Measurements from ENCODE around the gene FKBP1A.
A peak's percentile ranks its signal among the peaks of the same experiment; 100 is the strongest.

FKBP1A gene

GRCh38 chr20:1338096-1338495, 54.8 kb downstream of the FKBP1A start:
- DNase-seq (ENCODE audit: low read depth in 1 of 2, low spot score in 1 of 2): no peak
- in situ Hi-C loops (cut with HindIII; ENCODE audit: low pct_unique_long_range_greater_than_20kb, low sequenced_read_pairs): no loop called here
- TF ChIP-seq JUND (IDR thresholded peaks at IDR 0.05; ENCODE audit: low read depth): no peak

- no peak for DNase-seq (ENCODE audit: low read depth in 1 of 2, low spot score in 1 of 2)
- in situ Hi-C loops (cut with HindIII; ENCODE audit: low pct_unique_long_range_greater_than_20kb, low sequenced_read_pairs): no loop called here
Observed at GRCh38 chr20:1337441-1337840, 55.4 kb downstream of the FKBP1A start.

GRCh38 chr20:1336699-1337367, 56.0 kb downstream of the FKBP1A start:
- no peak for DNase-seq (ENCODE audit: low read depth in 1 of 2, low spot score in 1 of 2)
- in situ Hi-C loops (cut with HindIII; ENCODE audit: low pct_unique_long_range_greater_than_20kb, low sequenced_read_pairs): no loop called here
- no peak for TF ChIP-seq JUND (IDR thresholded peaks at IDR 0.05; ENCODE audit: low read depth)

More at GRCh38 chr20:1337441-1337840, 55.4 kb downstream of the FKBP1A start:
- no peak for TF ChIP-seq JUND (IDR thresholded peaks at IDR 0.05; ENCODE audit: low read depth)

GRCh38 chr20:1335961-1336698, 56.7 kb downstream of the FKBP1A start:
- in situ Hi-C loops (cut with HindIII; ENCODE audit: low pct_unique_long_range_greater_than_20kb, low sequenced_read_pairs): no loop called here
- TF ChIP-seq JUND (IDR thresholded peaks at IDR 0.05; ENCODE audit: low read depth): no peak

GRCh38 chr20:1334761-1335160, 58.1 kb downstream of the FKBP1A start:
- TF ChIP-seq JUND (IDR thresholded peaks at IDR 0.05; ENCODE audit: low read depth): no peak
- DNase-seq (ENCODE audit: low read depth in 1 of 2, low spot score in 1 of 2): peak in 1 of 2 experiments; percentile 35
- in situ Hi-C loops (cut with HindIII; ENCODE audit: low pct_unique_long_range_greater_than_20kb, low sequenced_read_pairs): no loop called here

More at GRCh38 chr20:1335961-1336698, 56.7 kb downstream of the FKBP1A start:
- no peak for DNase-seq (ENCODE audit: low read depth in 1 of 2, low spot score in 1 of 2)

- no peak for TF ChIP-seq JUND (IDR thresholded peaks at IDR 0.05; ENCODE audit: low read depth)
- in situ Hi-C loops (cut with HindIII; ENCODE audit: low pct_unique_long_range_greater_than_20kb, low sequenced_read_pairs): no loop called here
- no peak for DNase-seq (ENCODE audit: low read depth in 1 of 2, low spot score in 1 of 2)
Observed at GRCh38 chr20:1334370-1334731, 58.5 kb downstream of the FKBP1A start.

GRCh38 chr20:1333462-1334369, 59.1 kb downstream of the FKBP1A start:
- in situ Hi-C loops (cut with HindIII; ENCODE audit: low pct_unique_long_range_greater_than_20kb, low sequenced_read_pairs): no loop called here
- DNase-seq (ENCODE audit: low read depth in 1 of 2, low spot score in 1 of 2): no peak
- no peak for TF ChIP-seq JUND (IDR thresholded peaks at IDR 0.05; ENCODE audit: low read depth)

GRCh38 chr20:1332749-1333300, 60.0 kb downstream of the FKBP1A start:
- DNase-seq (ENCODE audit: low read depth in 1 of 2, low spot score in 1 of 2): no peak
- in situ Hi-C loops (cut with HindIII; ENCODE audit: low pct_unique_long_range_greater_than_20kb, low sequenced_read_pairs): no loop called here

GRCh38 chr20:1331801-1332453, 60.9 kb downstream of the FKBP1A start:
- in situ Hi-C loops (cut with HindIII; ENCODE audit: low pct_unique_long_range_greater_than_20kb, low sequenced_read_pairs): no loop called here
- no peak for DNase-seq (ENCODE audit: low read depth in 1 of 2, low spot score in 1 of 2)
- no peak for TF ChIP-seq JUND (IDR thresholded peaks at IDR 0.05; ENCODE audit: low read depth)

More at GRCh38 chr20:1332749-1333300, 60.0 kb downstream of the FKBP1A start:
- TF ChIP-seq JUND (IDR thresholded peaks at IDR 0.05; ENCODE audit: low read depth): no peak

- in situ Hi-C loops (cut with HindIII; ENCODE audit: low pct_unique_long_range_greater_than_20kb, low sequenced_read_pairs): no loop called here
- TF ChIP-seq JUND (IDR thresholded peaks at IDR 0.05; ENCODE audit: low read depth): no peak
- no peak for DNase-seq (ENCODE audit: low read depth in 1 of 2, low spot score in 1 of 2)
Observed at GRCh38 chr20:1331101-1331500, 61.8 kb downstream of the FKBP1A start.

- no peak for DNase-seq (ENCODE audit: low read depth in 1 of 2, low spot score in 1 of 2)
- no peak for TF ChIP-seq JUND (IDR thresholded peaks at IDR 0.05; ENCODE audit: low read depth)
- in situ Hi-C loops (cut with HindIII; ENCODE audit: low pct_unique_long_range_greater_than_20kb, low sequenced_read_pairs): no loop called here
Observed at GRCh38 chr20:1330075-1330830, 62.6 kb downstream of the FKBP1A start.
